C4-2B (cell line): ENCODE results near the gene THBD.

ENCODE experiments used
- ZFX ChIP-seq: fragments of 450-650 bp; IDR thresholded peaks from 2 replicates; pipeline ENCODE4 v1.6.1; 2017
- TF ChIP-seq, protein P1 (sequence below): fragments of 450-650 bp; conservative IDR thresholded peaks from 2 replicates; pipeline ENCODE4 v1.5.1; 2017; ENCODE audit warnings: mild to moderate bottlenecking

- TF ChIP-seq, protein P1, sequence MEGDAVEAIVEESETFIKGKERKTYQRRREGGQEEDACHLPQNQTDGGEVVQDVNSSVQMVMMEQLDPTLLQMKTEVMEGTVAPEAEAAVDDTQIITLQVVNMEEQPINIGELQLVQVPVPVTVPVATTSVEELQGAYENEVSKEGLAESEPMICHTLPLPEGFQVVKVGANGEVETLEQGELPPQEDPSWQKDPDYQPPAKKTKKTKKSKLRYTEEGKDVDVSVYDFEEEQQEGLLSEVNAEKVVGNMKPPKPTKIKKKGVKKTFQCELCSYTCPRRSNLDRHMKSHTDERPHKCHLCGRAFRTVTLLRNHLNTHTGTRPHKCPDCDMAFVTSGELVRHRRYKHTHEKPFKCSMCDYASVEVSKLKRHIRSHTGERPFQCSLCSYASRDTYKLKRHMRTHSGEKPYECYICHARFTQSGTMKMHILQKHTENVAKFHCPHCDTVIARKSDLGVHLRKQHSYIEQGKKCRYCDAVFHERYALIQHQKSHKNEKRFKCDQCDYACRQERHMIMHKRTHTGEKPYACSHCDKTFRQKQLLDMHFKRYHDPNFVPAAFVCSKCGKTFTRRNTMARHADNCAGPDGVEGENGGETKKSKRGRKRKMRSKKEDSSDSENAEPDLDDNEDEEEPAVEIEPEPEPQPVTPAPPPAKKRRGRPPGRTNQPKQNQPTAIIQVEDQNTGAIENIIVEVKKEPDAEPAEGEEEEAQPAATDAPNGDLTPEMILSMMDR = no peak
- TF ChIP-seq ZFX = no peak
These were observed 46.6 kb upstream of the THBD start for GRCh38 chr20:23096097-23096496.
